ENCODE data around the gene HECTD4. TPM values are rescaled to one million over a fixed set of nuclear protein-coding genes. Genes with fewer than 3 reads are reported as not detected.

HECTD4 gene
- total and polyA plus RNA-seq, 4 donors = 4.3 to 80.1 (median 25.5) TPM

DNA sequence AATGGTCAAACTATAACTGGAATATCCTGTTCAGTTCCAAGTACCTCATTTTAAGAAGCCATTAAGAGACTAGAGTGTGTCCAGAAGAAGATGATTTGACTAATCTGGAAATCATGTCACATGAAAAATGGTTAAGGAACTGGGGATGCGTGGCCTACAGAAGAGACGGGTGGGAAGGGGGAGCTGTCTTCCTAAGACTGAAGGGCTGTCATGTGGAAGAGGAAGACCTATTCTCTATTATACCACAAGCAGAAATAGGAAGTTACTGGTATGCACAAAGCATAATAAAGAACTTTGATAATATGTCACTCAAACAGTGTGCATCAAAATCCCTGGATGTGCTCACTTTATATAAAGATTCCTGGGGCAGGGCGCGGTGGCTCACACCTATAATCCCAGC lies 50.3 kb downstream of the HECTD4 start:
- Histone ChIP-seq H3K9me3 (ENCODE audit: control insufficient read depth in 4 of 4, low read length in 3 of 4) (no peaks in the 10 kb centered on the region), H3K27ac (ENCODE audit: low read depth in 1 of 2, low read length in 2 of 2) (no peak overlapping the region), H3K27me3 (ENCODE audit: control insufficient read depth in 4 of 4, insufficient read depth in 4 of 4, low read length in 3 of 4) (no peaks in the 10 kb centered on the region), H3K4me1 (ENCODE audit: control insufficient read depth in 4 of 4, insufficient read depth in 4 of 4, low read length in 3 of 4) (peaks cover 2 to 16% (median 10%) of the 10 kb centered on the region in 4 donors), H3K9ac (ENCODE audit: low read depth in 1 of 2, low read length in 2 of 2) (no peak overlapping the region), H3K36me3 (ENCODE audit: control insufficient read depth in 4 of 4, insufficient read depth in 3 of 4, low read depth in 1 of 4, low read length in 3 of 4) (no peaks in the 10 kb centered on the region), H3K4me3 (ENCODE audit: low read depth in 1 of 3, low read length in 3 of 3) (no peak overlapping the region)
- TF ChIP-seq TAF1 (conservative IDR thresholded peaks at IDR 0.05) = no peak
- no peak for TF ChIP-seq RXRA (IDR thresholded peaks at IDR 0.05)
- TF ChIP-seq ZBTB33 (IDR thresholded peaks at IDR 0.05) = no peak
- no peak for TF ChIP-seq SP1 (IDR thresholded peaks at IDR 0.05)
- DNase-seq (ENCODE audit: low spot score) = no peak
- WGBS = 87% methylated on average over 4 of the region's 4 CpGs

DNA sequence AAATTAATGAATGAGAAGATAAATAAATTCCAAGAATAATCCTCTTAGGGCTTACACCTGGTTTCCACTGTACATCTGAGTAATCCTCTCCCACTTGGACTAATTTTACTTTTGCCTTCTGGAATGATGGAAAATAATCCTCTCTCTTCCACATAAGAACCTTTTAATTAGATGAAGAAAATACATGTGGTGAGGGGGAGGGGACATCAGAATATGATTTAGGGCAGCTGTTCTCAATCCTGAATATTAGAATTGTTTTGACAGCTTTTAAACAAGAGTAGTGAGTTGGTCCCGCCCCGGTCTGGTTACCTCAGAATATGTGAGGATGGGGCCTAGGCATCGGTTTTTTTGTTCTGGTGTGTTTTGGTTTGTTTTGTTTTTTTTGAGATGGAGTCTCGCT lies 51.5 kb downstream of the HECTD4 start:
- TF ChIP-seq HNF4G (IDR thresholded peaks at IDR 0.05) (no peak), TAF1 (conservative IDR thresholded peaks at IDR 0.05) (no peak), SP1 (IDR thresholded peaks at IDR 0.05) (no peak), YY1 (IDR thresholded peaks at IDR 0.05) (no peak), EGR1 (IDR thresholded peaks at IDR 0.05; ENCODE audit: low read depth in 2 of 2) (no peak), REST (IDR thresholded peaks at IDR 0.05) (no peak), ATF3 (IDR thresholded peaks at IDR 0.05) (no peak), GABPA (IDR thresholded peaks at IDR 0.05 in 1 of 2, conservative IDR thresholded peaks at IDR 0.05 in 1 of 2) (no peak), ZBTB33 (IDR thresholded peaks at IDR 0.05) (no peak), FOXA2 (IDR thresholded peaks at IDR 0.05) (no peak), RXRA (IDR thresholded peaks at IDR 0.05) (no peak), RAD21 (IDR thresholded peaks at IDR 0.05) (no peak), NR2F2 (IDR thresholded peaks at IDR 0.05) (no peak), MAX (IDR thresholded peaks at IDR 0.05) (no peak), HNF4A (conservative IDR thresholded peaks at IDR 0.05) (no peak), FOXA1 (IDR thresholded peaks at IDR 0.05) (no peak), JUND (IDR thresholded peaks at IDR 0.05) (no peak)
- TF ChIP-seq, protein P1, sequence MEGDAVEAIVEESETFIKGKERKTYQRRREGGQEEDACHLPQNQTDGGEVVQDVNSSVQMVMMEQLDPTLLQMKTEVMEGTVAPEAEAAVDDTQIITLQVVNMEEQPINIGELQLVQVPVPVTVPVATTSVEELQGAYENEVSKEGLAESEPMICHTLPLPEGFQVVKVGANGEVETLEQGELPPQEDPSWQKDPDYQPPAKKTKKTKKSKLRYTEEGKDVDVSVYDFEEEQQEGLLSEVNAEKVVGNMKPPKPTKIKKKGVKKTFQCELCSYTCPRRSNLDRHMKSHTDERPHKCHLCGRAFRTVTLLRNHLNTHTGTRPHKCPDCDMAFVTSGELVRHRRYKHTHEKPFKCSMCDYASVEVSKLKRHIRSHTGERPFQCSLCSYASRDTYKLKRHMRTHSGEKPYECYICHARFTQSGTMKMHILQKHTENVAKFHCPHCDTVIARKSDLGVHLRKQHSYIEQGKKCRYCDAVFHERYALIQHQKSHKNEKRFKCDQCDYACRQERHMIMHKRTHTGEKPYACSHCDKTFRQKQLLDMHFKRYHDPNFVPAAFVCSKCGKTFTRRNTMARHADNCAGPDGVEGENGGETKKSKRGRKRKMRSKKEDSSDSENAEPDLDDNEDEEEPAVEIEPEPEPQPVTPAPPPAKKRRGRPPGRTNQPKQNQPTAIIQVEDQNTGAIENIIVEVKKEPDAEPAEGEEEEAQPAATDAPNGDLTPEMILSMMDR (IDR thresholded peaks at IDR 0.05; ENCODE audit: low read depth, low read length, missing input control) = no peak
- H3K4me3 ChIP-seq (ENCODE audit: low read depth in 1 of 3, low read length in 3 of 3) = no peak overlapping the region
- no peak overlapping the region for H3K27ac ChIP-seq (ENCODE audit: low read depth in 1 of 2, low read length in 2 of 2)
- no peaks in the 10 kb centered on the region for H3K27me3 ChIP-seq (ENCODE audit: control insufficient read depth in 4 of 4, insufficient read depth in 4 of 4, low read length in 3 of 4)
- H3K36me3 ChIP-seq (ENCODE audit: control insufficient read depth in 4 of 4, insufficient read depth in 3 of 4, low read depth in 1 of 4, low read length in 3 of 4) = no peaks in the 10 kb centered on the region
- H3K9ac ChIP-seq (ENCODE audit: low read depth in 1 of 2, low read length in 2 of 2) = no peak overlapping the region
- no peak for DNase-seq (ENCODE audit: low spot score)
- no peaks in the 10 kb centered on the region for H3K9me3 ChIP-seq (ENCODE audit: control insufficient read depth in 4 of 4, low read length in 3 of 4)
- H3K4me1 ChIP-seq (ENCODE audit: control insufficient read depth in 4 of 4, insufficient read depth in 4 of 4, low read length in 3 of 4) = peaks cover 4 to 12% (median 10%) of the 10 kb centered on the region in 4 donors
- WGBS = 95% methylated on average over 4 of the region's 4 CpGs

All from liver (tissue), 9 donors.